Endothelial cell of umbilical vein (primary cell): ENCODE measurements around the gene CHST11.

Source experiments
- CTCF ChIP-seq, 2 donors: IDR thresholded peaks; 1 replicate in 1 of 2; 2 replicates in 1 of 2; pipeline ENCODE4 v1.5.1; 2011; ENCODE audit warnings: low read length in 2 of 2, mild to moderate bottlenecking in 2 of 2, moderate library complexity in 2 of 2, control low read depth in 1 of 2, inconsistent platforms in 1 of 2, low read depth in 1 of 2; ENCODE audit not compliant: insufficient read depth in 1 of 2; ENCODE audit errors: extremely low read depth in 1 of 2
- POLR2AphosphoS5 ChIP-seq: IDR thresholded peaks from 2 replicates; pipeline ENCODE4 v1.6.1; 2012; ENCODE audit warnings: low read depth, mild to moderate bottlenecking, control low read depth, low read length, moderate library complexity; ENCODE audit not compliant: insufficient read depth

- TF ChIP-seq CTCF (IDR thresholded peaks at IDR 0.05; ENCODE audit: extremely low read depth in 1 of 2, insufficient read depth in 1 of 2, low read depth in 1 of 2, low read length in 2 of 2) (no peak), POLR2AphosphoS5 (no peak)
Observed at GRCh38 chr12:104536841-104537240, 80.1 kb downstream of the CHST11 start.
